ENCODE results near the gene LSP1.

GRCh38 chr11:1908618-1909017 is 55.7 kb downstream of the LSP1 start:
- no peak for TF ChIP-seq CTCF (conservative IDR thresholded peaks at IDR 0.05; ENCODE audit: low read depth, low read length)
- no peak for TF ChIP-seq RFX5 (IDR thresholded peaks at IDR 0.05; ENCODE audit: low read depth, low read length)
- TF ChIP-seq RAD21 (IDR thresholded peaks at IDR 0.05; ENCODE audit: low read length), result no peak
- TF ChIP-seq RCOR1 (IDR thresholded peaks at IDR 0.05; ENCODE audit: insufficient replicate concordance, low read length), result no peak
- TF ChIP-seq SMC3 (IDR thresholded peaks at IDR 0.05; ENCODE audit: low read depth, low read length), result no peak
- no peak for TF ChIP-seq POLR2A (IDR thresholded peaks at IDR 0.05; ENCODE audit: low read depth, low read length)
- TF ChIP-seq MAZ (IDR thresholded peaks at IDR 0.05; ENCODE audit: borderline replicate concordance, low read depth, low read length), result no peak
- no peak for TF ChIP-seq FOS (IDR thresholded peaks at IDR 0.05; ENCODE audit: low read depth, low read length)
- TF ChIP-seq BHLHE40 (IDR thresholded peaks at IDR 0.05; ENCODE audit: low read depth, low read length), result no peak
- TF ChIP-seq USF2 (IDR thresholded peaks at IDR 0.05; ENCODE audit: low read depth, low read length), result no peak
- TF ChIP-seq CEBPB (IDR thresholded peaks at IDR 0.05; ENCODE audit: low read depth, low read length), result no peak
- TF ChIP-seq MXI1 (IDR thresholded peaks at IDR 0.05; ENCODE audit: borderline replicate concordance, low read depth, low read length), result no peak
- TF ChIP-seq MAFK (IDR thresholded peaks at IDR 0.05; ENCODE audit: low read depth, low read length), result no peak
- no peak for TF ChIP-seq NFE2L2 (IDR thresholded peaks at IDR 0.05; ENCODE audit: low read depth, low read length)
